H9 (cell line): ENCODE data around the gene HS3ST3B1. TPM values are rescaled to one million over a fixed set of nuclear protein-coding genes. Genes with fewer than 3 reads are reported as not detected.

ENCODE experiments used
- DNase-seq: peaks from one replicate; pipeline ENCODE4 v3.0.0-alpha.2; 2017
- H2AFZ ChIP-seq: one replicate; pipeline ENCODE4 v1.6.1; 2013; ENCODE audit warnings: mild to moderate bottlenecking, low read length, control low read depth, moderate library complexity
- H2AK5ac ChIP-seq: 2 replicates; pipeline ENCODE4 v1.6.1; 2013; ENCODE audit warnings: low read length, control low read depth, mixed read lengths; ENCODE audit not compliant: insufficient read length
- H2BK120ac ChIP-seq: one replicate; pipeline ENCODE4 v1.6.1; 2013; ENCODE audit warnings: low read depth, mild to moderate bottlenecking, low read length, control low read depth, inconsistent platforms; ENCODE audit not compliant: poor library complexity, severe bottlenecking
- H2BK12ac ChIP-seq: 2 replicates; pipeline ENCODE4 v1.6.1; 2013; ENCODE audit warnings: low read length, control low read depth, mixed read lengths, low read depth; ENCODE audit not compliant: insufficient read length
- H2BK15ac ChIP-seq: 2 replicates; pipeline ENCODE4 v1.6.1; 2013; ENCODE audit warnings: low read depth, low read length, control low read depth
- H2BK20ac ChIP-seq: one replicate; pipeline ENCODE4 v1.6.1; 2013; ENCODE audit warnings: low read depth, mild to moderate bottlenecking, low read length, control low read depth, inconsistent platforms; ENCODE audit not compliant: poor library complexity, severe bottlenecking
- H2BK5ac ChIP-seq: 2 replicates; pipeline ENCODE4 v1.6.1; 2013; ENCODE audit warnings: low read length, control low read depth, mixed read lengths; ENCODE audit not compliant: insufficient read length
- H3K14ac ChIP-seq: 2 replicates; pipeline ENCODE4 v1.6.1; 2013; ENCODE audit warnings: low read length, control low read depth; ENCODE audit not compliant: insufficient read depth
- H3K18ac ChIP-seq: 2 replicates; pipeline ENCODE4 v1.6.1; 2013; ENCODE audit warnings: low read depth, mild to moderate bottlenecking, mixed read lengths, low read length, control low read depth; ENCODE audit not compliant: insufficient read length
- H3K23ac ChIP-seq: 2 replicates; pipeline ENCODE4 v1.6.1; 2013; ENCODE audit warnings: low read length, control low read depth, mixed read lengths, low read depth; ENCODE audit not compliant: insufficient read length
- H3K23me2 ChIP-seq: 2 replicates; pipeline ENCODE4 v1.6.1; 2013; ENCODE audit warnings: low read depth, mild to moderate bottlenecking, mixed read lengths, low read length, control low read depth; ENCODE audit not compliant: insufficient read length, poor library complexity, severe bottlenecking
- H3K27ac ChIP-seq: 2 replicates; pipeline ENCODE4 v1.5.1; 2013; ENCODE audit warnings: low read length, control low read depth, mixed read lengths, low read depth; ENCODE audit not compliant: insufficient read length
- H3K27me3 ChIP-seq: 2 replicates; pipeline ENCODE4 v1.6.1; 2013; ENCODE audit warnings: low read length, control low read depth, inconsistent platforms; ENCODE audit not compliant: insufficient read depth
- H3K4ac ChIP-seq: 2 replicates; pipeline ENCODE4 v1.6.1; 2013; ENCODE audit warnings: low read depth, mild to moderate bottlenecking, control low read depth, inconsistent platforms, low read length, moderate library complexity
- H3K4me1 ChIP-seq: 2 replicates; pipeline ENCODE4 v1.6.1; 2013; ENCODE audit warnings: low read length, control low read depth, inconsistent platforms; ENCODE audit not compliant: insufficient read depth
- H3K4me2 ChIP-seq: 2 replicates; pipeline ENCODE4 v1.6.1; 2013; ENCODE audit warnings: low read length, control low read depth, mixed read lengths; ENCODE audit not compliant: insufficient read length, insufficient read depth
- H3K56ac ChIP-seq: 2 replicates; pipeline ENCODE4 v1.6.1; 2013; ENCODE audit warnings: low read depth, mild to moderate bottlenecking, mixed read lengths, low read length, control low read depth; ENCODE audit not compliant: insufficient read length
- H3K79me1 ChIP-seq: 2 replicates; pipeline ENCODE4 v1.6.1; 2013; ENCODE audit warnings: low read depth, mild to moderate bottlenecking, moderate library complexity, low read length, control low read depth, inconsistent platforms; ENCODE audit not compliant: insufficient read depth, poor library complexity, severe bottlenecking
- H3K79me2 ChIP-seq: 2 replicates; pipeline ENCODE4 v1.6.1; 2013; ENCODE audit warnings: low read length, control low read depth, inconsistent platforms; ENCODE audit not compliant: insufficient read depth
- H3K9ac ChIP-seq: 2 replicates; pipeline ENCODE4 v1.6.1; 2013; ENCODE audit warnings: low read length, control low read depth, mixed read lengths; ENCODE audit not compliant: insufficient read length; ENCODE audit errors: extremely low read depth
- H3K9me3 ChIP-seq: one replicate; pipeline ENCODE4 v1.6.1; 2013; ENCODE audit warnings: low read depth, low read length, inconsistent platforms; ENCODE audit not compliant: control insufficient read depth
- H3T11ph ChIP-seq: one replicate; pipeline ENCODE4 v1.6.1; 2013; ENCODE audit warnings: mild to moderate bottlenecking, low read length, control low read depth, inconsistent platforms
- H4K20me1 ChIP-seq: one replicate; pipeline ENCODE4 v1.6.1; 2013; ENCODE audit not compliant: control insufficient read depth, insufficient read length, insufficient read depth
- H4K5ac ChIP-seq: 2 replicates; pipeline ENCODE4 v1.6.1; 2013; ENCODE audit warnings: low read depth, mild to moderate bottlenecking, mixed read lengths, low read length, control low read depth; ENCODE audit not compliant: insufficient read length
- H4K8ac ChIP-seq: replicated peaks from 2 replicates; pipeline ENCODE4 v1.6.1; 2013; ENCODE audit warnings: low read length, control low read depth, mixed read lengths, low read depth; ENCODE audit not compliant: insufficient read length
- H4K91ac ChIP-seq: 2 replicates; pipeline ENCODE4 v1.6.1; 2013; ENCODE audit warnings: low read depth, mild to moderate bottlenecking, moderate library complexity, mixed read lengths, low read length, control low read depth; ENCODE audit not compliant: insufficient read length
- H3K27ac Mint-ChIP-seq, 3 experiments: 2 replicates in 2 of 3; 3 replicates in 1 of 3; pipeline ENCODE4 v1.8.0; 2020 to 2021; ENCODE audit warnings: mixed read lengths in 3 of 3, mild to moderate bottlenecking in 1 of 3, moderate library complexity in 1 of 3
- H3K27me3 Mint-ChIP-seq: 2 replicates; pipeline ENCODE4 v1.8.0; 2021; ENCODE audit warnings: low read depth, mild to moderate bottlenecking, moderate library complexity, mixed read lengths
- H3K36me3 Mint-ChIP-seq, 3 experiments: 2 replicates in 2 of 3; 3 replicates in 1 of 3; pipeline ENCODE4 v1.8.0; 2020 to 2021; ENCODE audit warnings: low read depth in 3 of 3, mixed read lengths in 3 of 3; ENCODE audit not compliant: insufficient read depth in 1 of 3
- H3K4me1 Mint-ChIP-seq, 2 experiments: 2 replicates each; pipeline ENCODE4 v1.8.0; 2020; ENCODE audit warnings: mixed read lengths in 2 of 2
- H3K4me3 Mint-ChIP-seq, 2 experiments: 2 replicates in 1 of 2; 3 replicates in 1 of 2; pipeline ENCODE4 v1.8.0; 2020 to 2021; ENCODE audit warnings: mild to moderate bottlenecking in 2 of 2, mixed read lengths in 2 of 2, moderate library complexity in 1 of 2
- H3K9me3 Mint-ChIP-seq, 2 experiments: 2 replicates in 1 of 2; 3 replicates in 1 of 2; pipeline ENCODE4 v1.8.0; 2020; ENCODE audit warnings: mild to moderate bottlenecking in 2 of 2, mixed read lengths in 2 of 2, moderate library complexity in 1 of 2
- WGBS: extraction: QIAGEN DNeasy Blood & Tissue Kit; methylation state at CpG from one replicate; pipeline ENCODE4 v1.1.7; 2013; ENCODE audit warnings: missing lambda C conversion rate, low lambda C conversion rate, mixed read lengths; ENCODE audit not compliant: insufficient read length; ENCODE audit errors: extremely low coverage; 5-methylcytosine and 5-hydroxymethylcytosine counted together
- total RNA-seq: library from RNA; stranded (reverse); gene quantifications from 2 replicates; pipeline ENCODE4 v1.2.1, GENCODE V29; 2021
- TF ChIP-seq, protein P1 (sequence below): fragments of 200-600 bp; sonication (generic); conservative IDR thresholded peaks from 3 replicates; pipeline ENCODE4 v1.8.0; 2021; ENCODE audit warnings: antibody characterized with exemption, mild to moderate bottlenecking

Gene HS3ST3B1
- total RNA-seq, 1 experiment from 2014 or later, result 2.8 TPM

DNA sequence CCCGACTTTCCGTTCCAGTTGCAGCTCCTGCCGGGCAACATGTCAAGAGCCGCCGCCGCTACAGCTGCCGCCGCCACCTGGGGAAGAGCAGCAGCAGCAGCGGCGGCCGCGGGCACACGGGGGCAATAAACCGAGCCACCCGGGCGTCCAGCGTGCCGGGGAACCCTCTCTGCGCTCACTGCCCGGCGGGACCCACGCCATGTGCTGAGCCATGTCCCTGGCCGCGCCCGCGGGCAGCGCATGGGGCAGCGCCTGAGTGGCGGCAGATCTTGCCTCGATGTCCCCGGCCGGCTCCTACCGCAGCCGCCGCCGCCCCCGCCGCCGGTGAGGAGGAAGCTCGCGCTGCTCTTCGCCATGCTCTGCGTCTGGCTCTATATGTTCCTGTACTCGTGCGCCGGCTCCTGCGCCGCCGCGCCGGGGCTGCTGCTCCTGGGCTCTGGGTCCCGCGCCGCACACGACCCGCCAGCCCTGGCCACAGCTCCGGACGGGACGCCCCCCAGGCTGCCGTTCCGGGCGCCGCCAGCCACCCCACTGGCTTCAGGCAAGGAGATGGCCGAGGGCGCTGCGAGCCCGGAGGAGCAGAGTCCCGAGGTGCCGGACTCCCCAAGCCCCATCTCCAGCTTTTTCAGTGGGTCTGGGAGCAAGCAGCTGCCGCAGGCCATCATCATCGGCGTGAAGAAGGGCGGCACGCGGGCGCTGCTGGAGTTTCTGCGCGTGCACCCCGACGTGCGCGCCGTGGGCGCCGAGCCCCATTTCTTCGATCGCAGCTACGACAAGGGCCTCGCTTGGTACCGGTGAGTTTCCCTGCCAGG lies 604 bp downstream of the HS3ST3B1 start:
- TF ChIP-seq, protein P1, sequence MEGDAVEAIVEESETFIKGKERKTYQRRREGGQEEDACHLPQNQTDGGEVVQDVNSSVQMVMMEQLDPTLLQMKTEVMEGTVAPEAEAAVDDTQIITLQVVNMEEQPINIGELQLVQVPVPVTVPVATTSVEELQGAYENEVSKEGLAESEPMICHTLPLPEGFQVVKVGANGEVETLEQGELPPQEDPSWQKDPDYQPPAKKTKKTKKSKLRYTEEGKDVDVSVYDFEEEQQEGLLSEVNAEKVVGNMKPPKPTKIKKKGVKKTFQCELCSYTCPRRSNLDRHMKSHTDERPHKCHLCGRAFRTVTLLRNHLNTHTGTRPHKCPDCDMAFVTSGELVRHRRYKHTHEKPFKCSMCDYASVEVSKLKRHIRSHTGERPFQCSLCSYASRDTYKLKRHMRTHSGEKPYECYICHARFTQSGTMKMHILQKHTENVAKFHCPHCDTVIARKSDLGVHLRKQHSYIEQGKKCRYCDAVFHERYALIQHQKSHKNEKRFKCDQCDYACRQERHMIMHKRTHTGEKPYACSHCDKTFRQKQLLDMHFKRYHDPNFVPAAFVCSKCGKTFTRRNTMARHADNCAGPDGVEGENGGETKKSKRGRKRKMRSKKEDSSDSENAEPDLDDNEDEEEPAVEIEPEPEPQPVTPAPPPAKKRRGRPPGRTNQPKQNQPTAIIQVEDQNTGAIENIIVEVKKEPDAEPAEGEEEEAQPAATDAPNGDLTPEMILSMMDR, result peak; percentile 43; the same call in 2 of the 3 replicates
- Histone ChIP-seq H2BK12ac (no peak overlapping the region), H3K14ac (peak overlapping the region; percentile 78), H3K18ac (peak overlapping the region; percentile 19), H3K56ac (no peak overlapping the region), H2BK120ac (no peak overlapping the region), H3K4me1 (peaks cover 9% of the 10 kb centered on the region; the same call in 1 of the 2 replicates), H2BK15ac (no peak overlapping the region), H4K8ac (no peak overlapping the region), H2BK5ac (no peak overlapping the region), H3K9me3 (no peaks in the 10 kb centered on the region), H4K91ac (no peak overlapping the region), H2AFZ (no peak overlapping the region), H4K20me1 (peaks cover 3% of the 10 kb centered on the region), H3T11ph (no peak overlapping the region), H2AK5ac (no peak overlapping the region), H3K4me2 (peak overlapping the region; percentile 94), H3K9ac (peak overlapping the region; percentile 6), H3K79me1 (no peaks in the 10 kb centered on the region), H4K5ac (no peak overlapping the region), H3K23me2 (peaks cover 50% of the 10 kb centered on the region), H3K23ac (no peak overlapping the region), H3K27ac (no peak overlapping the region), H3K4ac (no peak overlapping the region), H3K79me2 (no peaks in the 10 kb centered on the region; the same call in 1 of the 2 replicates), H3K27me3 (peaks cover 69% of the 10 kb centered on the region), H2BK20ac (no peak overlapping the region)
- H3K9me3 Mint-ChIP-seq, result peaks cover 0 to 2% of the 10 kb centered on the region in 2 experiments; a peak in 1 of 5 replicates
- no CpG with 5 or more reads among the region's 90 CpGs for WGBS
- peaks cover 92% of the 10 kb centered on the region for H3K27me3 Mint-ChIP-seq
- peak overlapping the region; percentile 69 to 92 for H3K4me3 Mint-ChIP-seq
- H3K4me1 Mint-ChIP-seq, result peaks cover 58 to 65% of the 10 kb centered on the region in 2 experiments
- H3K27ac Mint-ChIP-seq, result no peak overlapping the region
- no peaks in the 10 kb centered on the region; a peak in 1 of 7 replicates for H3K36me3 Mint-ChIP-seq
- peak; percentile 52 for DNase-seq
